Neural cell (in vitro differentiated cells): ENCODE measurements around the gene ABCA4.

Experiments
- CTCF ChIP-seq: fragments of 450-650 bp; IDR thresholded peaks from 2 replicates; pipeline ENCODE4 v1.5.1; 2014; ENCODE audit warnings: antibody characterized with exemption, mild to moderate bottlenecking, moderate library complexity; ENCODE audit not compliant: poor library complexity, severe bottlenecking
- EZH2 ChIP-seq: fragments of 200-600, 300-800 bp; shearing (Covaris generic), sonication (generic); IDR thresholded peaks from 2 replicates; pipeline ENCODE4 v1.6.1; 2014; ENCODE audit warnings: antibody characterized with exemption, low read length, borderline replicate concordance, mild to moderate bottlenecking; ENCODE audit not compliant: insufficient read depth, poor library complexity, severe bottlenecking
- SMC3 ChIP-seq: fragments of 450-650 bp; conservative IDR thresholded peaks from 2 replicates; pipeline ENCODE4 v1.6.1; 2014; ENCODE audit warnings: antibody characterized with exemption, mild to moderate bottlenecking, moderate library complexity; ENCODE audit not compliant: poor library complexity
- TF ChIP-seq, protein P1 (sequence below): IDR thresholded peaks from 2 replicates; pipeline ENCODE4 v1.6.1; 2012; ENCODE audit warnings: borderline replicate concordance

DNA sequence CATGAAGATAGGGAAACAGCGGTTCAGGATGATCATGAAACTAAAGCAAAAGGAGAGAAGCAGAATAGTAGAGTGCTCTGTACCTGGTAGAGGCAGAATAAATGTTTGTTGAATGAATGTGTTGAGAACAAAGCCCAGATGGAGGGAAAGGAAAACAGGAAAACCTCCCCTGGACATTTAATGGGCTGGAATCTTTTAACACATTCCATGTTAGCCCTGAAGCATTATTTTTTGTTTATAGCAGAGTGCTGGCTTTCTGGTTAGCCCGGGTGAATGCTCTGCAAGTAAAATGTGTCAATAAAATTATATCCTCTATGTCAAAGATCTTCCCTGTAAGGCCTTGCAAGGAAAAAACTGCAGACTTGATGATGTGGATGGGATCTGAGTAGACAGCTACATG lies 60.2 kb downstream of the ABCA4 start:
- TF ChIP-seq CTCF, result no peak
- no peak for TF ChIP-seq SMC3
- TF ChIP-seq EZH2, result no peak
- TF ChIP-seq, protein P1, sequence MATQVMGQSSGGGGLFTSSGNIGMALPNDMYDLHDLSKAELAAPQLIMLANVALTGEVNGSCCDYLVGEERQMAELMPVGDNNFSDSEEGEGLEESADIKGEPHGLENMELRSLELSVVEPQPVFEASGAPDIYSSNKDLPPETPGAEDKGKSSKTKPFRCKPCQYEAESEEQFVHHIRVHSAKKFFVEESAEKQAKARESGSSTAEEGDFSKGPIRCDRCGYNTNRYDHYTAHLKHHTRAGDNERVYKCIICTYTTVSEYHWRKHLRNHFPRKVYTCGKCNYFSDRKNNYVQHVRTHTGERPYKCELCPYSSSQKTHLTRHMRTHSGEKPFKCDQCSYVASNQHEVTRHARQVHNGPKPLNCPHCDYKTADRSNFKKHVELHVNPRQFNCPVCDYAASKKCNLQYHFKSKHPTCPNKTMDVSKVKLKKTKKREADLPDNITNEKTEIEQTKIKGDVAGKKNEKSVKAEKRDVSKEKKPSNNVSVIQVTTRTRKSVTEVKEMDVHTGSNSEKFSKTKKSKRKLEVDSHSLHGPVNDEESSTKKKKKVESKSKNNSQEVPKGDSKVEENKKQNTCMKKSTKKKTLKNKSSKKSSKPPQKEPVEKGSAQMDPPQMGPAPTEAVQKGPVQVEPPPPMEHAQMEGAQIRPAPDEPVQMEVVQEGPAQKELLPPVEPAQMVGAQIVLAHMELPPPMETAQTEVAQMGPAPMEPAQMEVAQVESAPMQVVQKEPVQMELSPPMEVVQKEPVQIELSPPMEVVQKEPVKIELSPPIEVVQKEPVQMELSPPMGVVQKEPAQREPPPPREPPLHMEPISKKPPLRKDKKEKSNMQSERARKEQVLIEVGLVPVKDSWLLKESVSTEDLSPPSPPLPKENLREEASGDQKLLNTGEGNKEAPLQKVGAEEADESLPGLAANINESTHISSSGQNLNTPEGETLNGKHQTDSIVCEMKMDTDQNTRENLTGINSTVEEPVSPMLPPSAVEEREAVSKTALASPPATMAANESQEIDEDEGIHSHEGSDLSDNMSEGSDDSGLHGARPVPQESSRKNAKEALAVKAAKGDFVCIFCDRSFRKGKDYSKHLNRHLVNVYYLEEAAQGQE, result no peak
